ENCODE measurements around the gene BRINP2.

DNA sequence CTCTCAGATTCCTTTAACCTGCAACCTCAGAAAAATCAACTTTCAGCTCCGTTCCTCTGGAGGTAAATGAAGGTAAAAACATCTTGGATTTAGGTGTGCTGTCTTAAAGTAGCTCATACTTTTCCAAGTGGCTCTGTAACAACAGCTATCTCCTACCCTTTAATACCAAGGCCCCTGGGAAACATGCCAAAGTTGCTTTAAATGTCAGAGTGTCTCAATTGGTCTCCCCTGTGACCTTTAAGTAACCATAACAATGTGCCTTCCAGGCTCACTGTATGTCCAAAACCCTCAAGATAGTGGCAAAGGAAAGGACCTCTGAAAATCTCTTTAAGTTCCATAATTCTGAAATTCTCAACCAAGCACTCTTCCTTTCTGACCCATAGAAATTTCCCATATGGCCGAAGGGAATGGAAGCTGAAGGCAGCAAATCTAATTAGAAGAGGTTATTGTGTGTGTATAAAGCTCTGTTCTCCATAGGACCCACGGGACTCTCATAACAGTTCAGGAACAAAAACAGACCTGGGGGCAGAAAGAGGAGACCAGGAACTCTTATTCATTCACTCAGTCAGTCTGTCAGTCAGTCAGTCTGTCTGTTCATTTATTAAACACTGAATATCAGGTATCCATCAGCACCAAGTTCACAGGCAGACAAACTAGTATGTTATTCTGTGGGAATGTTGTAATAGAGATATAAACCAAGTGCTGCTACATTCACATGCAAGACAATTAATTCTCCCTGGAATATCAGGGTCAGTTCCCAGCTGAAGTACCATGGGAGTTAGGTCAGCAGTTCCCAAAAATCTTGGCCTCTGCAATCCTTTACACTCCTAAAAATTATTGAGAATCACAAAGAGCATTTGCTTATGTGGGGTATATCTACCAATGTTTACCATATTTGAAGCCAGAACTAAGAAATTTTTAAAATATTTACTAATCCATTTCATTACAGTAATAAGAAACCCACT is 25.4 kb upstream of the BRINP2 start:
- TF ChIP-seq POLR2A (IDR thresholded peaks at IDR 0.05) = no peak
- TF ChIP-seq, protein P1, sequence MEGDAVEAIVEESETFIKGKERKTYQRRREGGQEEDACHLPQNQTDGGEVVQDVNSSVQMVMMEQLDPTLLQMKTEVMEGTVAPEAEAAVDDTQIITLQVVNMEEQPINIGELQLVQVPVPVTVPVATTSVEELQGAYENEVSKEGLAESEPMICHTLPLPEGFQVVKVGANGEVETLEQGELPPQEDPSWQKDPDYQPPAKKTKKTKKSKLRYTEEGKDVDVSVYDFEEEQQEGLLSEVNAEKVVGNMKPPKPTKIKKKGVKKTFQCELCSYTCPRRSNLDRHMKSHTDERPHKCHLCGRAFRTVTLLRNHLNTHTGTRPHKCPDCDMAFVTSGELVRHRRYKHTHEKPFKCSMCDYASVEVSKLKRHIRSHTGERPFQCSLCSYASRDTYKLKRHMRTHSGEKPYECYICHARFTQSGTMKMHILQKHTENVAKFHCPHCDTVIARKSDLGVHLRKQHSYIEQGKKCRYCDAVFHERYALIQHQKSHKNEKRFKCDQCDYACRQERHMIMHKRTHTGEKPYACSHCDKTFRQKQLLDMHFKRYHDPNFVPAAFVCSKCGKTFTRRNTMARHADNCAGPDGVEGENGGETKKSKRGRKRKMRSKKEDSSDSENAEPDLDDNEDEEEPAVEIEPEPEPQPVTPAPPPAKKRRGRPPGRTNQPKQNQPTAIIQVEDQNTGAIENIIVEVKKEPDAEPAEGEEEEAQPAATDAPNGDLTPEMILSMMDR (IDR thresholded peaks at IDR 0.05) = no peak

Data from right lobe of liver (tissue), 4 donors.